OCI-LY1 (cell line): ENCODE measurements around the gene ZNF385C.

Experiments
- H2AFZ ChIP-seq: fragments of 200-600 bp; sonication (generic), shearing (Covaris generic); 2 replicates; pipeline ENCODE4 v1.6.0; 2014; ENCODE audit warnings: antibody characterized with exemption, mild to moderate bottlenecking, low read length
- H3F3A ChIP-seq: fragments of 200-600 bp; sonication (generic), shearing (Covaris generic); 2 replicates; pipeline ENCODE4 v1.6.0; 2014; ENCODE audit warnings: mild to moderate bottlenecking, antibody characterized with exemption, low read length, moderate library complexity; ENCODE audit not compliant: insufficient read depth
- H3K27ac ChIP-seq: fragments of 200-600 bp; sonication (generic); 2 replicates; pipeline ENCODE4 v1.5.1; 2014; ENCODE audit warnings: low read length, mixed run types, mild to moderate bottlenecking, low read depth; ENCODE audit not compliant: poor library complexity, severe bottlenecking
- H3K27me3 ChIP-seq: fragments of 200-600 bp; sonication (generic); 2 replicates; pipeline ENCODE4 v1.6.0; 2014; ENCODE audit warnings: antibody characterized with exemption, mild to moderate bottlenecking, low read length, moderate library complexity; ENCODE audit not compliant: insufficient read depth
- H3K36me3 ChIP-seq: fragments of 200-600 bp; sonication (generic); 2 replicates; pipeline ENCODE4 v1.6.1; 2014; ENCODE audit warnings: mild to moderate bottlenecking, antibody characterized with exemption, low read length, moderate library complexity, mixed read lengths; ENCODE audit not compliant: insufficient read depth
- H3K4me1 ChIP-seq: fragments of 200-600 bp; sonication (generic); 2 replicates; pipeline ENCODE4 v1.5.1; 2014; ENCODE audit warnings: mild to moderate bottlenecking, low read length, moderate library complexity; ENCODE audit not compliant: insufficient read depth, severe bottlenecking
- H3K4me2 ChIP-seq: fragments of 200-600 bp; sonication (generic), shearing (Covaris generic); 2 replicates; pipeline ENCODE4 v1.6.1; 2014; ENCODE audit warnings: low read length
- H3K4me3 ChIP-seq: fragments of 200-600 bp; sonication (generic); 2 replicates; pipeline ENCODE4 v1.5.1; 2014; ENCODE audit warnings: low read length, low read depth, mild to moderate bottlenecking, mixed read lengths; ENCODE audit not compliant: poor library complexity, severe bottlenecking
- H3K79me2 ChIP-seq: fragments of 200-600 bp; shearing (Covaris generic); 2 replicates; pipeline ENCODE4 v1.6.1; 2016; ENCODE audit warnings: mixed run types, low read length, mixed read lengths; ENCODE audit not compliant: insufficient read depth
- H3K9ac ChIP-seq: fragments of 200-600 bp; sonication (generic), shearing (Covaris generic); 2 replicates; pipeline ENCODE4 v1.6.1; 2014; ENCODE audit warnings: mild to moderate bottlenecking, low read length, mixed read lengths
- H3K9me2 ChIP-seq: fragments of 200-600 bp; sonication (generic), shearing (Covaris generic); 2 replicates; pipeline ENCODE4 v1.6.1; 2014; ENCODE audit warnings: low read depth, mild to moderate bottlenecking, low read length, mixed read lengths
- H3K9me3 ChIP-seq: fragments of 200-600 bp; shearing (Covaris generic); 2 replicates; pipeline ENCODE4 v1.6.1; 2014; ENCODE audit warnings: low read length, mixed read lengths
- H4K20me1 ChIP-seq: fragments of 200-600 bp; sonication (generic), shearing (Covaris generic); 2 replicates; pipeline ENCODE4 v1.6.0; 2016; ENCODE audit warnings: mild to moderate bottlenecking, low read length; ENCODE audit not compliant: insufficient read depth
- EZH2 ChIP-seq: fragments of 200-600 bp; sonication (generic), shearing (Covaris generic); IDR thresholded peaks from 2 replicates; pipeline ENCODE4 v1.8.0; 2017; ENCODE audit warnings: borderline replicate concordance, mixed run types, mild to moderate bottlenecking, antibody characterized with exemption, low read length, moderate library complexity, mixed read lengths
- TF ChIP-seq, protein P1 (sequence below): fragments of 200-600 bp; sonication (generic), shearing (Covaris generic); IDR thresholded peaks from 2 replicates; pipeline ENCODE4 v1.5.1; 2017; ENCODE audit warnings: mild to moderate bottlenecking, antibody characterized with exemption, low read length, moderate library complexity, mixed read lengths

Gene ZNF385C

GRCh38 chr17:42039794-42040763, 58.2 kb downstream of the ZNF385C start:
- Histone ChIP-seq H3K4me2 (no peak overlapping the region), H3K27ac (no peak overlapping the region), H3K4me1 (no peaks in the 10 kb centered on the region), H3K9me3 (no peaks in the 10 kb centered on the region), H3K9me2 (no peaks in the 10 kb centered on the region), H3K79me2 (no peaks in the 10 kb centered on the region), H3F3A (no peaks in the 10 kb centered on the region), H3K4me3 (no peak overlapping the region), H3K9ac (no peak overlapping the region), H4K20me1 (no peaks in the 10 kb centered on the region), H3K36me3 (no peaks in the 10 kb centered on the region), H3K27me3 (no peaks in the 10 kb centered on the region), H2AFZ (no peak overlapping the region)
- TF ChIP-seq, protein P1, sequence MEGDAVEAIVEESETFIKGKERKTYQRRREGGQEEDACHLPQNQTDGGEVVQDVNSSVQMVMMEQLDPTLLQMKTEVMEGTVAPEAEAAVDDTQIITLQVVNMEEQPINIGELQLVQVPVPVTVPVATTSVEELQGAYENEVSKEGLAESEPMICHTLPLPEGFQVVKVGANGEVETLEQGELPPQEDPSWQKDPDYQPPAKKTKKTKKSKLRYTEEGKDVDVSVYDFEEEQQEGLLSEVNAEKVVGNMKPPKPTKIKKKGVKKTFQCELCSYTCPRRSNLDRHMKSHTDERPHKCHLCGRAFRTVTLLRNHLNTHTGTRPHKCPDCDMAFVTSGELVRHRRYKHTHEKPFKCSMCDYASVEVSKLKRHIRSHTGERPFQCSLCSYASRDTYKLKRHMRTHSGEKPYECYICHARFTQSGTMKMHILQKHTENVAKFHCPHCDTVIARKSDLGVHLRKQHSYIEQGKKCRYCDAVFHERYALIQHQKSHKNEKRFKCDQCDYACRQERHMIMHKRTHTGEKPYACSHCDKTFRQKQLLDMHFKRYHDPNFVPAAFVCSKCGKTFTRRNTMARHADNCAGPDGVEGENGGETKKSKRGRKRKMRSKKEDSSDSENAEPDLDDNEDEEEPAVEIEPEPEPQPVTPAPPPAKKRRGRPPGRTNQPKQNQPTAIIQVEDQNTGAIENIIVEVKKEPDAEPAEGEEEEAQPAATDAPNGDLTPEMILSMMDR: no peak
- TF ChIP-seq EZH2: no peak

DNA sequence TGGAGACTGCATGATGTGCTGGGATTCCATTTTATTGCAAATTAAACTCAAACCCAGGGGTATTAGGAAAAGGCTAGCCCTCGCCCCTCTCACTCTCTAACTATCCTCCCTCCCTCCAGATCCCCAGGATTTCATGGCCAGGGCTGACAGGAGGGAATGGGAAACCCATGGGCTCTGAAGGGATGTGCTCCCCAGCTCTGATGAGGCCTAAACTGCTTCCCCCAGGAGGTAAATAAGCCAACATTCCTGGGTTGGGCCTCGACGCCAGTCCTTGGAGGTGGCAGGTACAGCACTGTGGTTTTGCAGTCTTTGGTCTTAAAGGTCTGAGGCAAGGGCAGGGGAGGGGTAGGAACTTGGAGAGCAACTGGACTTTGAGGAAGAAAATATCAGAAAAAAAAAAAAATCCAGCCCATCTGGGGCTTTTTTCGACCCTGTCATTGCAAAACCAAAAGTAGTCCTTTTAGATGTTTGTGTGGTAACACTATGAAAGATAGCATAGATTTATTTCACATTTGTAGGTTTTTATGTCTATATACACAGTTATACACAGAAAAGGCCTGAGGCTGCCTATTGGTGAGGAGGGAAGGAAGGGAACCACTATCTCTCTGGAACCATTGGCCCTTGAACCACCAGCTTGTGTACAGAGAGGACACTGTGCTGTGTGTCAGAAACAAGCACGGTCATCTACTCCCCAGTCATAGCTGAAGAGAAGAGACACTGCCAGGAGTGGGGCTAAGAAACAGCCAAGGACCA, 59.9 kb downstream of the ZNF385C start:
- no peak for TF ChIP-seq EZH2
- TF ChIP-seq, protein P1: no peak
- H3F3A ChIP-seq: no peaks in the 10 kb centered on the region
- H3K9me3 ChIP-seq: no peaks in the 10 kb centered on the region
- peaks cover 4% of the 10 kb centered on the region for H3K4me1 ChIP-seq
- H3K4me2 ChIP-seq: no peak overlapping the region
- H2AFZ ChIP-seq: no peak overlapping the region
- no peaks in the 10 kb centered on the region for H3K27me3 ChIP-seq
- no peak overlapping the region for H3K9ac ChIP-seq
- H4K20me1 ChIP-seq: no peaks in the 10 kb centered on the region
- no peaks in the 10 kb centered on the region for H3K36me3 ChIP-seq
- no peak overlapping the region for H3K27ac ChIP-seq
- no peaks in the 10 kb centered on the region for H3K9me2 ChIP-seq
- no peak overlapping the region for H3K4me3 ChIP-seq
- no peaks in the 10 kb centered on the region for H3K79me2 ChIP-seq

GRCh38 chr17:42034059-42034458, 64.2 kb downstream of the ZNF385C start:
- no peak overlapping the region for H3K9ac ChIP-seq
- no peak overlapping the region for H2AFZ ChIP-seq
- H3K4me1 ChIP-seq: peaks cover 4% of the 10 kb centered on the region
- H3K36me3 ChIP-seq: no peaks in the 10 kb centered on the region
- H3K9me3 ChIP-seq: no peaks in the 10 kb centered on the region
- no peaks in the 10 kb centered on the region for H4K20me1 ChIP-seq
- H3K4me2 ChIP-seq: no peak overlapping the region
- H3K4me3 ChIP-seq: no peak overlapping the region
- no peaks in the 10 kb centered on the region for H3K9me2 ChIP-seq
- TF ChIP-seq, protein P1: no peak
- no peak overlapping the region for H3K27ac ChIP-seq
- H3K27me3 ChIP-seq: no peaks in the 10 kb centered on the region; the same call in 1 of the 2 replicates
- H3F3A ChIP-seq: no peaks in the 10 kb centered on the region
- H3K79me2 ChIP-seq: no peaks in the 10 kb centered on the region
